Activated T-helper 1 cell treated with Interleukin-2 at 50 U/mL for 16 hours (primary cell): ENCODE measurements around the gene ZBTB7C.

ENCODE experiments used
- DNase-seq: peaks from one replicate; pipeline ENCODE4 v3.0.0-alpha.2; 2020; ENCODE audit warnings: low read depth

Gene ZBTB7C

DNA sequence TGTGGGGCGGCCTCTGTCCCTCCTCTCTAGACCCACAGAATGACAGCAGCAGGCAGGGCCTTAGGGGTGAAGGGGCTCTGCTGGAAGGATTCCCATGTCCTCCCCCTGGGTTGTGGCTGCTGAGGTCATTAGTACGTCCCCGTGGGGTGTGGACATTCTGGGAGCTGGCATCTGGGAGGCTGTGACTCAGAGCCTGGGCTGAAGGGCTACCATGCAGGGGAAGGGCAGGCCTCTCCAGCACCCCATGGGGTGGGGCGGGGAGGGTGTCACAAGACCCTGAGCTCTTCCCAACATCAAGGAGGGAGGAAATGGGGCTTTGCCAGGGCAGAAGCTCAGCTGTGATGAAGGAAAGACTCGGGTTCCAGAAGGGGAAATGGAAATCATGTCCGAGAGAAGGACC is 373.0 kb downstream of the ZBTB7C start:
- no peak for DNase-seq

DNA sequence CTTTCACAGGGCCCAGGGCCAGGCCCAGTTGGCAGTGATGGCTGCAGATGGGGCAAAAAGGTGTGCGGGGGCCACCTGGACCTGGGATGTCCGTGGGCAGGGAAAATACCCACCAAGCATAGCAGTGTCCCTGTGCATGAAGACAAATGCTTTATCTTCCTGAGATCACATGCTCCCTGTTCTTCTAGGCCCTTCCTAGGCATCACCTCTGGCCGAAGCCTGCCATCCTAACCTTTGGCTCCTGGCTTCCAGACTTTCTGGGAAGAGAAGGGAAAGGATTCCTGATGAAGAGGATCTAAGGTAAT is 373.7 kb downstream of the ZBTB7C start:
- no peak for DNase-seq

DNA sequence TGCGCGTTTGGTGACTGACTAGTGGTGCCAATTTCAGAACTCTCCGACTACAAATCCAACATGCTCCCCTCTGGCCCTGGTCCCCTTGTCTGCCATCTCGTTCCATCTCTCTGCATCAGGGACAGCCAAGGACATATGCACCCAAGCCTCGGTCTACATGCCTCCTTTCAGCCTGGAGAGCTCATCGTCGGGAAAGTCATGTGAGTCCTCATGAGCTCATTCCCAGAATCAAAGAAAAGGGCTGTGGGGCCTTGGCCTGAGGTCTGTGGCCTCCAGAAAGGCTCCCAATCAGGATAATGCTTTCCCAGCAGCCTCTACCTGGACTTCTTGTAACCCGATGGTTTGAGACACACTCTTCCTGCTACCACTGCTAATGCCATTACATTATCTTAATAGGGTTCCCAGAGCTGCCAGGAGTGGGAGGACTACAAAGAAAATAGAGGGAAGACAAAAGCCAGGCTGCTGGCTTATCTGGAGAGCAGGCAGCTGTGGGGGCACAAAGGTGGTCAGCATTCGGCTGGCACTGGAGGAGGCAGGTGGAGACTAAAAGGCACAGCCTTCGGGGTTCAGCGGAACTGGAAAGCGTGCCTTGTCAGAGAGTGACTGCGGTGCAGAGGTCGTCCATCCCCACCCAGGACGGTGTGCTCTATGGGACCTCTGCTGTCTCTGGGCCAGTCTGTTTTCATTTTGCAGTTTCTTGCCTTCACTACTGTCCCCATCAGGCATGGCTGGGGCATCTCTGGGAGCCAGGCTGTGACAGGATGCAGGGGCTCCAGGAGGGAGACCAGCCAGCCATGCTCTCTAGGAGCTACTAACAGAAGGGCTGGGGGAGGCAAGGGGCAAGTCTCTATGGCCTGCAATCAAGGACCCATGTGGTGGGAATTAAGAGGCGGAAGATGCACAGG is 374.3 kb downstream of the ZBTB7C start:
- DNase-seq: no peak

DNA sequence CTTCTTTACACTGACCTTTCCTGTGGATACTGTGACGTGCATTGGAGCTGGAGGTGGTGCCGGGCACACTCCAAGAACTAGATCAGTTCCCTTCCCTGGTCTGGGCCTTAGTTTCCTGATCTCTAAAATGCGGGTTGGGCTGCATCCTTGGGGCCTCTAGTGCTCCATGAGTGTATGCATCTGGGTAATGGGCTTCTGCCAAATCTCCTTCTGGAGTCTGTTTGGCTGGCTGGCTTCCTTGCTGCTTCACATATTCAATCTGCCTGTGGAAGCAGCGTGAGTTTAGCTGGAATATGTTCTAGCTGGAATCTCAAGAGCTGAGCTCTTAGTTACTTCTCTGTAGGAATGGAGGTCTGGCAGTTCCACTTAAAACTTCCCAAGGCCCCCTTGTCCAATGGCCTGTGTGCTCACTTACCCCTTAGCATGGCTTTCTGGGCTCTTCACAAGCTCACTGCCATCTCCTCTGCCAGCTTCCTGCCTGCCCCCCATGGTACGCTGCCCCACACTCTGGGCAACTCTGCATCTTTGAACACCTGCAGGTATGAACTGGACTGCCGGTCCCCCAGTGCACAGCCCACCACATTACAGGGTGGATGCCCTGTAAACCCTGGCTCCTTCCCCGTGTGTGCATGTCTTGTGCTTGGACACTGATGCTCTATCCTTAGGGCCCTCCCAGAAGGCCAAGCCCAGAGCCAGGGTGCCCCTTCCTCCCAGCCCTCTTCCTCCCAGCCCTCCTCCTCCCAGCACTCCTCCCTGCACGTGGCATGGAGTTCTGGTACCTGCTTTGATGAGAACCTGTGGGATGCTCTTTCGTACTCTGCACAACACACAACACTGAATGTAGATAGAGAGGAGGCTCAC is 375.2 kb downstream of the ZBTB7C start:
- no peak for DNase-seq

DNA sequence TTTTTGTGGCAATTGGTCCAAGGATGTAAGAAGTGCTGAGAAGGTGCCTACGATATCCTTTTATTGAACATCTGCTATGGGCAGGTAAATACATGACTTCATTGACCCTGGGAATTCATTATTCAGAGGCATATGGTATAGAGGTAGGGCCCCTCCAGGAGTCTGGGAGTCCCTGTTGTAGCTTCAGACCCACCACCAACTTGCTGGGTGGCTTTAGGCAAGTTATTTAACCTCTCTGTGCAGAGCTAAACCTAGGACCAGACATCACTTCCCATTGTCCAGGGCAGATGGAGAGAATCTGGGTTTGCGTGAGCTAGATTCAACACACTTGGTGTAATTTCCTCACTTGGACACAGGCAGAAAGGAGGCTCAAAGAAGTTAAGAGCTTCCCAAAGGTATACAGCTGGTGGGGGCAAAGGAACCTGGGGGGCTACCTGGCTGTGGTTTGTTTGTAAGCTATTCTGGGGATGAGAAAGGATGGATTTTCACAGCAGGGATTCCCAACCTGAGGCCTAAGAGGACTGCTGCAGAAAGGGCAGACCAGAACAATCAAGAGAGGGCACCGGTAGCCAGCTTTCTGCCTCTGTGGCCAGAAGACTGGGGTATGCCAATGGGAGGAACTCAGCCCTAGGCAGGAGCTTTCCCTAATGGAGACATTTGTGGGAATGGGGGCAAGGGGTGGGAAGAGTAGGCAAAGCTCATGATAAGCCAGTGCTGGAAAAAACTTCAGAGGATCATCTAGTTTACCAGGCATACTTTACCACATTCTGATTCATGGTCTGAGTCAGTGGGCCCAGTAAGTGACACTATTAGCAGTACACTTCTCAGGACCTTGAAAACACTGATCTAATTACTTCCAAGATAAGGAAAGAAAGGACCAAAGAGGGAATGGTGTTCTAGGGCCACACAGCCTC is 376.1 kb downstream of the ZBTB7C start:
- no peak for DNase-seq

DNA sequence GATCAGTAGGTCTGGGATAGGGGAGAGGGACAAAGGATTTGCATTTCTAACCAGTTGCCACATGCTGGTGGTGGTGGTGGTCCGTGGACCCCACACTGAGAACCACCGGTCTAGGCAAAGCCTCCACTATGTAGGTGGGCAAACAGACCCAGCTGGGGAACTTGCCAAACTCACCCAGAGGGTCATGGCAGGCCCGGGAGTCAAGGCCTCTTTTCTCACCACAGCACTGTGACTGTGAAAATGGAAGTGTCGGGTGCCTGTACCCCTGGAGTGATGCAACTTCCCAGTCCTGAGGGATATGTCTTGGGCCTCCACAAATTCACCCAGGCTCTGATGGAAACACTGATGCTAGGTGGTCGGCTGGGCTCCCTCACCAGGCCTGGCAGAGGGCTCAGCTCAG is 377.5 kb downstream of the ZBTB7C start:
- no peak for DNase-seq

DNA sequence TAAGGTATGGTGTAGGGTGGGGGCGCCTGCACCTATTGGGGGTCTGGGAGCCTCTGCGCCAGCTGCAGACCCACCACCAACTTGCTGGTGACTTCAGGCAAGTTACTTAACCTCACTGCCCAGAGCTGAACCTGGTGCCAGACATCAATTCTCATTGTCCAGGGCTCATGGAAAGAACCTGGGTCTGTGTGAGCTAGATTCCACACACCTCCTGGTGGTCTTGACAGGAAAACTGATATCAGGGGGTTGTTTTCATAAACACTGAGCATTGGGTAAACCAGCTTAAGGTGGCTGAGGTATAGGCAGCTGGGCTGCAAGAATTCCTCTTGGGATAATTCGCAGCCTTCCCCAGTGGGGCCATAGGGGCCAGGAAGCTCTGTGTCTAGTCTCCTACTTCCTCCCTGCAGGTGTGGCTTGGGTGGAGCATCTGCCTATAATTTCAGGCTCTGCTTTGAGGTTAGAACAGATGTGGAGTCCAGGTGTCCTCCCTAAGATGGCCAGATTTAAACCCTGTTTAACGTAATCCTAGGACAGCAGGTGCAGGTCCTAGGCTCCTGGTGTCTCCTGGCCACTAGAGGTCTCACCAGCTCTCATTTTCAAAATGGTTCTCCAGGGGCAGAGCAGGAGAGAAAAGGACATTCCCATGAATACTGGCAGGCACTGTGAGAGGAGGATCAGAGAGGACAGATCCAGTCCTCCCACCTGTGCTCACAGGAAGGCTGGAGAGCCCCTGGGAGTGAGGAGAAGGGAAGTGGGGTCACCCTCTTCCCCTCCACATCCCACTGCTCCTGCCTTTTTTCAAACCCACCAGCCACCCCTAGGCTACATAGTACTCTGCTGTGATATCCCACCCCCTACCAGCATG is 378.3 kb downstream of the ZBTB7C start:
- no peak for DNase-seq

DNA sequence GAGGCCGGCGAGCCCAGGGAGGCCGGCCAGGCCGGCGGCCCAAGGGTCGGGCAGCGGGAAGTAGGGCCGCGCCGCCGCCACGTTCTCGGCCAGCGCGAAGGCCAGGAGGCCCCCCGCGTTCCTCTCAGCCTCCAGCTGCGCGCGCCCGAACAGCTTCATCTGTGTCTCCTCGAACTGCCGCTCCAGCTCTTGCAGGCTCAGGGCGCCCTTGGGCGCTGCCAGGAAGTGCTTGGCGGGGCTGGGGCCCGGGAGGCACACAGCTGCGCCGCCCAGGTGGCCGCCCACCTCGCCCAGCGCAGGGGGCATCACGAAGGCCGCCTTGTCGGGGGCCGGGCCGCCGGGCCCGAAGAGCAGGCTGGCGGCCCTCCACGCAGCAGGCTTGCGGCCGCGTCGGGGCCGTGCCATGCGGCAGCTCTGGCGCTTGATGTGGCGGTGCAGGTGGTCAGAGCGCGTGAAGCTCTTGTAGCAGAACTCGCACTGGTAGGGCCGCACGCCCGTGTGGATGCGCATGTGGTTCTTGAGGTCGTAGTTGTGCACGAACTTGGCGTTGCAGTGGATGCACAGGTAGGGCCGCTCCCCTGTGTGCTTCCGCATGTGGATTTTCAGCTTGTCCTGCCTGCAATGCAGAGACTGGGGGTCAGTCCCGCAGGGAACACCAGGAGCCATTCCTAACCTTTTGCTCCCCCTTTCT is 379.7 kb downstream of the ZBTB7C start:
- DNase-seq: no peak

DNA sequence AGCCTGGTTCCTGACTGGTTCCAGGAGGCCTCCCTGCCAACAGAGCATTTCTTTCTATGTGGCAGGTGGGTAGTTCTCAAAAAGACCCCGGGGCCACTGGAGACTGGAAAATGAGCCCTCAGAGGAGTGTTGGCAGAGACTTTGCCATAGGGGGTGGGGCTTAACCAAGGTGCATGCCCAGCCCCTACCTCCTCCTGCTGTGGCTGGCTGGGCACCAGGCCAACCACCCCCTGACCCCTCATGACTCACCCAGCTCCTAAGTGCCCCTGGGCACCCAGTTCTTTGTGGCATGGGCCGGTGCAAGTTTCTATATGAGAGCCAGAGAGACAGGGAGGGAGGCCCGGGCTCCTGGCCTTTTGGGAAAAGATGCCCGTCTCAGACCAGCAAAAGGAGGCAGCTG is 380.5 kb downstream of the ZBTB7C start:
- DNase-seq: no peak

DNA sequence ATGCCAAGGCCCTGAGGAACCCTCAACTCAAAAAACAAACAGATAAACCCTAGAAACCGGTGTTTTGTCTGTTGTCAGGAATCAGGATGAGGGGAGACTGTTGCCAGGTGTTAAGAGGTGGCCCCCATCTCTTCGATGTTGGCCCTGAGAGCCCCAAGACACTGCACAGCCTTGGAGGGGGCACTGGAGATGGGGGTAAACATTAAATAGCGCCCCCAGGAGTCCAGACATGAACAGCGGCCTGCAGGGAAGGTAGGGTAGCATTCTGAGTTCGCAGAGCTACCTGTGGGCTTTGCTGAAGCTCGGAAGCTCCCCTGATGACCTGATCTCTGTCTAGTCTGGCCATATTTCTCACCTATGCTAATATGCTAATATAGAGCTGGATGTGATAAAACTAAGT is 381.1 kb downstream of the ZBTB7C start:
- no peak for DNase-seq

DNA sequence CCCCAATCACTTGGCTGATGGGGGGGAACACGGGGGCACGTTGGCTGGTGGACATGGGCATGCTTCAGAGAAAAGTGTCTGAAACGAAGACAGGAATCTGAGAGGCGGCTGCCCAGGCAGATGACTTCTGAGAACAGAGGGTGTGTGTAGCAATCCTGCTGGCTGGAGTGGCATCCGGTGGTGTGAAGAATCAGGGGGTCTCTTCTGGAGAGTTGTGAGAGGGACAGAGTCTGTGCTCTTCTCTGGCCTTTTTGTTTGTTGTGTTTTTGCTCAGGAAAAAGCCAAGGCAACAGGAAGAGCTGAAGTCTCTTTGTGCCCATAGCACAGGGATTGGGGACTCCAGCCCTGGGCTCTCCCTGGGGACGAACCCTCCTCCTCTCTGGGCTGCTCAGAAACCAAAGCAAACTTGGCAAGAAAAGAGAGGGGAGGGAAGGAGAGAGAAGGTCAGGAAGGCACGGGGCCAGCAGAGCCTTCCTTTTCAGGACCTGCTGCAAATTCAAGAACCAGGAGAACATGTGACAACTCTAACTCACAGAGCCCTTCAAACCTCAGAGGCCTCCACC is 381.7 kb downstream of the ZBTB7C start:
- DNase-seq: no peak

DNA sequence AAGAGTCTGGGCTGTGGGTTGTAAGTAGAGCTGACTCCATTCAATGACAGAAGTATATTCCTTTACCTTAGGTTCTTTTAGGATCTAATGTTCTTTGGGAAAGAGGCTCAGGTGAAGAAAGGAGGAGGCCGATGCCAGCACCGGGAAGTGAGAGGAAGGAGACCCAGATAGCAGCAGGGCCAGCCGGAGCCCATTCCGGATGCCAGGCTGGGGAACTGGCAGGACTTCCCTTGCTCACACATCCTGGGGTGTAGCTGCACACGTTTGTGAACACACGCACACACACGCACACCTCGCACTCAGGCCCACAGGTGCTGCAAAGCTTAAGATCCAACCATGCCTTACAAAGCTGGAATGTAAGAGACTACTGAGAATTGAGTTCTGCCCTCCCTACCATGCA is 383.0 kb downstream of the ZBTB7C start:
- no peak for DNase-seq

DNA sequence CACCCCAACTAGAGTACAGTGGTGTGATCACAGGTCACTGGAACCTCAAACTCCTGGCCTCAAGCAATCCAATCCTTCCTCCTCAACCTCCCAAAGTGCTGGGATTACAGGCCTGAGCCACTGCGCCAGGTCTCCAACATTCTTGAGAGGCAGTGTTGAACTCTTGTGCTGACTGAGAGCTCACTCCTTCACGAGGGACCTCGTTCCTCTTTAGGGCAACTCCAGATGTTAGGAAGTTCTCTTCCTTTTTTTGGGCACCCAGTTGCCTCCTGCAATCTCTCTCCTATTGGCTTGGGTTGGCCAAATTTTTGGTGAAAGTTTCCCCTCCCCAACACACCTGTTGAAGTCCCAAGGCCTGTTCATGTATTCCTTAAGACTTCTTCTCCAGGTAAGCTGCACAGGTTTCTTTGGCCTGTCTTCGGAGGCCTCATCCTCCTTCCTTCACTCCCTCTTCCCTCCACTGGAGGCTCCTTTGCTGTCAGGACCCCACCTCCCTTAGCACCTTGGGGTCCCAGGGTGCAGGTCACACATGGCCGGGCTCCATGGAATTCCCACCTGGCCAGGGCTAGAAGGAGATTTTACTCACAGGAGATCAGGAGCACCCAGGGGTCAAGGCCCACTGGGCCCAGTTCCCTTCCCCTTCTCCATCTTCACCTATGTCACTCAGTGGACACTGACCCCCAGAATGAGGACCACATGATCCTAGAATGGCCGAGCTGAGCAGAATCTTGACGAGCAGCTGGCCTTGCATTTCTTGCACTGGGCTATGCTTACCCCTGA is 384.1 kb downstream of the ZBTB7C start:
- no peak for DNase-seq

DNA sequence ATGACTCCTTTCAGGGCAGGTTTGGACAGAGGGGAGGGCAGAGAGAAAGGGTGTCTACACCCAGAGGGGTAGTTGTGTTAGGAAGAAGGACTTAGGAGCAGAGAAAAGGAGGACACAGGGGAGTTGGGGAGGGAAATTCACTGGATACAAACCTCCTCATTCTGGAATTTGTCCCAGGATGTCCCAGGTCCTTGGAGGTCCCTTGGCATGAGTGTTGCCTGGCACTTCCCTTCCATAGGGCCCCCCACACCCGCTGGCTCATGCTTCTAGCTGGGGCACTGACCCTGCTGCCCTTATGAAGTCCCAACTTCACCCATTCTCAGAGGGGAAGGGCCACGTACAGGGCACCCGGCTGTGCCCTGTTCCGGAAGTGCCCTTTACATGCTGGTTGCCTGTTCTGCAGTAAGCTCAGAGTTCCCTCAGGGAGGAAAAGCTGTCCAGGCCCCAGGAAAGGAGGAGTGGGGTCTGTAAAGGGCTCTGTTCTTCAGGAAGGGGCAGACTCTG is 385.1 kb downstream of the ZBTB7C start:
- no peak for DNase-seq

DNA sequence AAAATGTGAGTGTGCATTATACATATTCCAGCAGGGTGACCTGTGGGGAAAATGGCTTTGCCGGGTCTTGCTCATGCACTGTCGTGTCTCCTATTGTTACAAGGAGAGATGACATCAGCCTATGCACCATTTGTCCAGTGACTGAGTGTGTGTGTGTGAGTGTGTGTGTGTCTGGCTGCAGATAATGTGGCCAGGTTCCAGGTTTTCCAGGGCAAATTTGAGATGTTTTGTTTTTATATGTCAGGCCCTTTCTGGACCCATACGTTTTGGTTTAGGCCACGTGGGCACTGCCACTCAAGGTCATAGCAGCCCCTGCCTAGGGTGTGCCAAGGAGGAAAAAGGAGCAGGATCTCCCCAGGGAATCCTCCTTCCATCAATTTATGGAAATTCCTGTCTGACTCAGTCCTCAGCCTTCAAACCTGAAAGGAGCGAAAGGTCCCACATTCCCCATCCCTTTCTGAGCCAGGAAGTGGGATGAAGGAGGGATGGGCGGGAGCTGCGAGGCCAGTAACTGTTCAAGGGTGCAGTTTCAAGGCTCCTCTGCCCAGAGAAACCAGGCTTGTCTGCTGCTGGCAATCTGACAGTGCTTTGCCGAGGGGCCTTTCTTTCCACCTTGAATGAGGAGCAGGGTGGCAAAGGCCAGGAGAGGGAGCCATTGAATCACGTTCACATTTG is 385.7 kb downstream of the ZBTB7C start:
- DNase-seq: no peak

DNA sequence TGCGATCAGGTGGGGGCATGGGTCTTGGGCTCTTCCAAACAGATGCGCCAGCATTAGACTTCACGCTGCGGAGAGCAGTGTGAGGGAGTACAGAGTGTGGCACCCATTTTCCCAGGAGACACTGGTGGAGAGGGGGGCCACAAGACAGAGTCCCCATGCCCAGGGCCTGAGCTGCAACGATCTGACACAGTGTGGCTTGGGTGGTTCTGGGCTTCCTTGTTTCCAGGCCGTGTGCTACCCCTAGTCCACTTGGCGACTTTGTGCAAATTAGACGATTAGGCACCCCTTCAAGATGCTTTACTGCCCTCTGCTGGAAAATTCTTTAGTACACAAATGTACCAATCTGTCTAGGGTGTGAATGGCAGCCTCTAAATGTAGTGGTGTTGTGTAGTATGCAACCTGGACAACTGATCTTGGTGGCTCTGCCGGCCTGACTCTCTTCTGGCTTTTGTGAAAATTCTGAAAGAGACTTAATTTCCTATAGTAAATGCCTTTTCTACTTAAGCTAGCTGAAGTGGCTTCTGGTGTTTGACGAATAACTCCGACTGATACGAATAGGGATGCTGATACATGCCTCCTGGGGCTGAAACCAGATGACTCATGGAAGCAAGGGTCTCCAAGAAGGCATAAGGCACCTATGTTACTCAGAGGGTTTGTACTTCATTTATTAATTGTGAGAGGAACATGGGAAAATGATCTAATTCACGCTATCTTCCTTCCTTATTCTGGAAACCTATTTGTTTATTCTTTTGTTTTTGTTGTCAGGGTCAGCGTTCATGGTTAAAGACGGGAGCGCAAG is 386.5 kb downstream of the ZBTB7C start:
- no peak for DNase-seq

DNA sequence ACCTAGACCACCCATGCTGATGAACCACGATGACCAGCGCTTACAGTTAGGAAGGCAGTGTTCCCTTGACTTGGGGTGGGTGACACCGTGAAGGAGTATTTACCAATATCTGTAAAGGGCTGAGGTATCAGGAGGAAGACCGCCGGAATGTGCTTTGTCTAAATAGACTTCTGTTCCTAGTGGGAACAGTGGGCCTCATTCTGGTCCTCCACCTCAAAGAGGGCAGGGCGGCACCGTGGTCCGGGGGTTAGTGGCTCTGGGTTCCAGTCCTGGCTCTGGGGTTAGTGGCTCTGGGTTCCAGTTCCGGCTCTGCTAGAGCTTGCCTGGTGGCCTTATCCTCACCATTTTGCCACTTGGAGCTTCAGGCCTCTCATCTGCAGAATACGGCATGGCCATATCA is 387.2 kb downstream of the ZBTB7C start:
- no peak for DNase-seq
